ENCODE data around the gene THNSL1.

THNSL1 gene

GRCh38 chr10:25071227-25071626, 54.8 kb downstream of the THNSL1 start:
- DNase-seq (ENCODE audit: low read depth): no peak
- TF ChIP-seq CTCF (IDR thresholded peaks at IDR 0.05; ENCODE audit: low read depth, low read length): no peak
- TF ChIP-seq MYC (IDR thresholded peaks at IDR 0.05; ENCODE audit: low read depth, low read length): no peak
- TF ChIP-seq MAX (IDR thresholded peaks at IDR 0.05; ENCODE audit: low read depth, low read length): no peak
- TF ChIP-seq POLR2A (IDR thresholded peaks at IDR 0.05; ENCODE audit: extremely low read depth, insufficient read length): no peak
- H3K4me3 ChIP-seq (ENCODE audit: low read depth, low read length): no peak overlapping the region

- TF ChIP-seq CTCF (IDR thresholded peaks at IDR 0.05; ENCODE audit: low read depth, low read length) (no peak), MYC (IDR thresholded peaks at IDR 0.05; ENCODE audit: low read depth, low read length) (no peak), POLR2A (IDR thresholded peaks at IDR 0.05; ENCODE audit: extremely low read depth, insufficient read length) (no peak), MAX (IDR thresholded peaks at IDR 0.05; ENCODE audit: low read depth, low read length) (no peak)
- H3K4me3 ChIP-seq (ENCODE audit: low read depth, low read length): no peak overlapping the region
- DNase-seq (ENCODE audit: low read depth): no peak
Measured at GRCh38 chr10:25072786-25073185, 56.4 kb downstream of the THNSL1 start.

GRCh38 chr10:25075825-25076224, 59.4 kb downstream of the THNSL1 start:
- no peak overlapping the region for H3K4me3 ChIP-seq (ENCODE audit: low read depth, low read length)

More at GRCh38 chr10:25075825-25076224, 59.4 kb downstream of the THNSL1 start:
- TF ChIP-seq MYC (IDR thresholded peaks at IDR 0.05; ENCODE audit: low read depth, low read length) (no peak), POLR2A (IDR thresholded peaks at IDR 0.05; ENCODE audit: extremely low read depth, insufficient read length) (no peak), MAX (IDR thresholded peaks at IDR 0.05; ENCODE audit: low read depth, low read length) (no peak), CTCF (IDR thresholded peaks at IDR 0.05; ENCODE audit: low read depth, low read length) (no peak)
- DNase-seq (ENCODE audit: low read depth): no peak
